GM21528 (cell line): Measurements from ENCODE around the gene KCNA2.

Experiments used
- ATAC-seq: cut with Tn5 transposase; IDR thresholded peaks from one replicate; pipeline ENCODE4 v1.9.1; 2021; ENCODE audit warnings: mild to moderate bottlenecking, moderate library complexity; ENCODE audit not compliant: unreplicated experiment, low FRiP score

Gene KCNA2

DNA sequence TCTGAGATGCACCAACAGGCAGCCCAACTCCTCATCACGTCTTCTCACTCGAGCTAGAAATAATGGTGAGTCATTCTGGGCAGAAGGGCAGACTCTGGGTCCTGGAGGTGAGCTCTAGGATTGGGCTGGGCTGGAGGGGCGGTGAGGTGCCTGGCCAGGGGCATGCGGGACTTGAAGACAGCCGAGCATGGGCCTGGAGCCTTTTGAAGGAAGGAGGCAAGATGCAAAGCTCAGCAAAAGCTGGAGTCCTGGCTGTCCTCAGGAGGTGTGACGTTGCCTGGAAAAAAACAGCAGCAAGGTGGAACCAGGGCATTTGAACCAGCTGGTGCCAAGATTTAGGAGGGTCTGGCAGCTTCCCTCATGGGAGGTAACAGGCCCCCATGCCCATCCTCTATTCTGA lies 712 bp downstream of the KCNA2 start:
- ATAC-seq = no peak

GRCh38 chr1:110604586-110605148 lies 1.5 kb downstream of the KCNA2 start:
- no peak for ATAC-seq

DNA sequence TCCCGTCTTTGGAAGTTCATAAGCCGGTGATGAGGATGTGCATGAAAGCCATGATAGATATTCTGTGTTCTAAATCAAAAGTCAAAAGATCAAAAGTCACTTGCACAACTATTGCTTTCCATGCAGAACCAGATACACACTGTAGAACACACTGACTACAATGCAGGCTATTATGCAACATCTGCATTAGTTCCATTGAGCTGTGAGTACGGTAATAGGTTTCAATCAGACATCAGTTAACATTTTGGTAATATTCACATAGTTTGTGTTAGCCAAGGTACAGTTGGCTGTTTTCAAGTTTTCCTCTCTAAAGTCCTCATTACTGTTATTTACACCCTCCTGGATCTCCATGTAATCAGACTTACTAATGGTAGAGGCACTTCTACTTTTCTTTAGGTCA lies 3.1 kb downstream of the KCNA2 start:
- no peak for ATAC-seq

DNA sequence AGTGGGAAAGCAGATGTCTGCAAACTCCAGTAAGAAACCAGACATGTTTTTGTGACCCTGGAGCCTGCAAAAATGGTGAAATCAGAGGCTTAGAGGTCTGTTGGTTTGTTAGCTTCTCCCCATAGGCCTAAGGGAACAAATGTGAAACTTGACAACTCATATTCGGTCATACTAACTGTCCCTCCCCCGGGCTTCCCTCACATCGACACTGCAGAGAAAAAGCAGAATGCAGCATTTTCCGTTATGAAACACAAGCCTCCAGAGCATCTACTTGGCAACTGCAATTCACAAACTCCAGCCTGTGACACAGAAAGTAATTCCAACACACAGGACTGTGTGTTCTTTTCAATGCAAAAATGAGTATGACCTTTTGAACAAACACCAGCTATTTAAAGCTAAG lies 3.7 kb downstream of the KCNA2 start:
- ATAC-seq = no peak

GRCh38 chr1:110601332-110601731 lies 4.8 kb downstream of the KCNA2 start:
- ATAC-seq = no peak

DNA sequence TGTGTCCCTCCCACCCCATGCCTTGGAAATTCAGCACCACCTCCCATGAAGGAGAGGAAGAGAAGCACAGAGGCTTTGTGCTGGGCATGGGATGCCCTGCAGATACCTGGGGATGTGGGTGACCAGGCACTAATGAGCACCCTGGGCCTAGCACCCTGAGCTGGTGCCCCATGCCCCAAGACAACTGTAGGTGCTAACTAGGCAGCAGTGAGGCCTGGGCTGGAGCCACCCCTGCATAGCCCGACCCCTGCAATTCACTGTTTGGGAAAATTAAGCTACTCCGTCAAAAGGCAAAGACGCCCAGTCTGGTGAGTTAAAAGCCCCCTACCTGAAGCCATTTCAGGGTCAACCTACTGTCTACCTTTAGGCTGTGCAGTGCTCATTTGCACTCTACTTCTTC lies 5.4 kb downstream of the KCNA2 start:
- no peak for ATAC-seq

- no peak for ATAC-seq
Observed at GRCh38 chr1:110597966-110598365, 8.2 kb downstream of the KCNA2 start.

DNA sequence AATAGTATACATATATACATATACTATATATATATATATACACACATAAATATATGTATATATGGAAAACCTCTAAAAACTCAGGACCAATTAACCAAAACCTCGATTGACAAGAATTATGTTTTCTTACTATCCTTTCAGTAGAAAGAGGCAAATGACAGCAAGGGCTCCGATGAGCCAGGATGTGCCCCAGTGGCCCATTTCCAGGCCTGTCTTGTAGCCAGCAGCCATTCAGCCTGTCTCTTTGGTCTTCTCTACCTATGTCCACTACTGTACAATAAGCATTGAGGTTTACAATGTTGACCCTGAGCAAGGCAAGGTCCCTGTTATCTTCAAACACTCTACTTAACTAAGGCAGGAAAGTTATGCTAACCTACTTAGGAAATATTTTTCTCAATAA lies 9.8 kb downstream of the KCNA2 start:
- ATAC-seq = no peak

DNA sequence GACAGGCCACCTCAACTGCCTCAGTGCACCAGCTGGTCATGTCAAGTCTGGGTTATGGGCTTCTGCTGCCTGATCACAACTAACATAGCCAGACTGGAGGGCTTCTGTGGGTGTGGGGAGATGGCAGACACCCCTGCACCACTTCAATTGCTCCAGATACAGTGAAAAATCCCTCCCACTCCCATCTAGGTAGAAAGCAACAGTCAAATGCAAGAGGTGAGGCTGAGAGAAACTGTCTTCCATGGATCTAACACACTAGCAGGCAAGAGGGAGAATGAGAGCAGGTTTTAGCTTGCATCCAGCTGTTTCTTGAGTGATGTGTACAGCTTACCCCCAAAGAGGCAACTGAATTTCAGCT lies 10.8 kb downstream of the KCNA2 start:
- ATAC-seq = no peak

GRCh38 chr1:110594456-110595352 lies 11.5 kb downstream of the KCNA2 start:
- no peak for ATAC-seq

DNA sequence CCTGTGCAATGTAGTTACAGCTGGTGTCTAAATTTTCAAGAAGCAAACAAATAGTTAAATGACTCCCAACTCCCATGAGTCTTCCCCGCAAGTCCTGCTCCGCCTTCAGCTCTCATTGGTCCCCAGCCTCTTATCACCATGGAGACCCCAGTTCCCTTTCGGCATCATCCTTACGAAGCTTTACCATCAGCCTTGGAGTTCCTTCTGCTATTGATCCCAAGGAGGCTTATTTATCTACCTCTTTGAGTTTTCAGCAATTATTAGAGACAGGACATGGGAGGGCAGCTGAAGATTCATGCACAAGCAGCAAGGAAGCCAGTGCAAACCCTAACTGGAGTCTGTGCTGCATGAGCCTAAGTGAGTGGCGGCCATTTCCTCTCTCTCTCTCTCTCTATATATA lies 12.3 kb downstream of the KCNA2 start:
- no peak for ATAC-seq

GRCh38 chr1:110591956-110592355 lies 14.2 kb downstream of the KCNA2 start:
- no peak for ATAC-seq

DNA sequence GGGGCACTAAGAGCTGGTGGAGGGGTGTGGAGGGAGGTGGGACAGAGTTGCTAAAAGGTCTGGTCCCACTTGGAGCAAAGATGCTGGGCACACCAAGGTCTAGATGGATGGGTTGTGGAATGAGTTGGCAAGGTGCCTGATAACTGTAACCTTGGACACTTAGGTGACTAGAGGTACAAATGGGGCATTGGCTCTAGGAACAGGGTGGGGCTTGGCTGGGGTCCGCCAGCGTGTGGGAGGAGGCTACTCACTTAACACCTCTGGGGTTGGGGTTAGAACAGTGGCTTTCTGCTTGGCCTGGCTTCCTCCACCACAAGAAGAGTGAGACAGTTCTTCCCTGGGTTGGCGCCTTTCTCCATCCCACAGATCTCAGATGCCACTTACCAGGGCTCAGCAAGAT lies 17.2 kb downstream of the KCNA2 start:
- ATAC-seq = no peak

- ATAC-seq = no peak
Observed at GRCh38 chr1:110588486-110588885, 17.7 kb downstream of the KCNA2 start.

- ATAC-seq = no peak
Observed at GRCh38 chr1:110587906-110588305, 18.3 kb downstream of the KCNA2 start.

DNA sequence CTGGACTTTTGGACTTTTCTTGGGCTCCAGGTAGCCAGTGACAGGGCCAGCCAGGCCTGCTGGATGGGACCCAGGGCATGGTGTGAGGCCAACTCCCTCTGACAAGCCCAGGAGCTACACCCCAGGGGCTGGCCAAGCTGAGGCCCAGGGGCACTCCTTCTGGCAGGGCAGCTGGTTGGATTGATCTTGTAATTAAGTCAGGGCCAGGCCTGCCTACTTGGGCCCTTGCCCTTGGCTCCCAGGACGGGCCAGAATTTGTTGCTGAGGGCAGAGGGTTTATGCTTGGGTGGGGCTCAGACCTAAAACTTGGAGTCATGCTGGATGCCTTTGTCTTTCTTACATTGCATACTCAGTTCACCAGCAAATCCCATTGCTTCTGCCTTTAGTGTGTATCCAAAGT lies 20.7 kb downstream of the KCNA2 start:
- ATAC-seq = no peak

- no peak for ATAC-seq
Observed at GRCh38 chr1:110584045-110584444, 22.1 kb downstream of the KCNA2 start.

- no peak for ATAC-seq
Observed at GRCh38 chr1:110583505-110583904, 22.7 kb downstream of the KCNA2 start.

GRCh38 chr1:110582378-110582777 lies 23.8 kb downstream of the KCNA2 start:
- no peak for ATAC-seq

- no peak for ATAC-seq
Observed at GRCh38 chr1:110581682-110582145, 24.4 kb downstream of the KCNA2 start.

GRCh38 chr1:110580244-110580643 lies 25.9 kb downstream of the KCNA2 start:
- ATAC-seq = no peak

GRCh38 chr1:110579460-110579859 lies 26.7 kb downstream of the KCNA2 start:
- no peak for ATAC-seq
